K562 (cell line): ENCODE data around the gene SLC30A4.

Experiments
- CTCF ChIP-seq, 3 experiments: IDR thresholded peaks in 2 of 3; conservative IDR thresholded peaks in 1 of 3; 2 replicates each; pipeline ENCODE4 v1.5.1; 2011 to 2012; ENCODE audit warnings: low read length in 3 of 3, mild to moderate bottlenecking in 3 of 3, control low read depth in 2 of 3, improper control_type of control experiment in 1 of 3, inconsistent platforms in 1 of 3, low read depth in 1 of 3, mixed read lengths in 1 of 3, moderate library complexity in 1 of 3; ENCODE audit not compliant: insufficient read depth in 2 of 3
- HNRNPLL ChIP-seq: fragments of 200-400 bp; formaldehyde crosslinking; IDR thresholded peaks from 2 replicates; pipeline ENCODE4 v1.6.1; 2017; ENCODE audit warnings: low read length, low read depth, mild to moderate bottlenecking; ENCODE audit not compliant: poor library complexity, severe bottlenecking
- POLR2A ChIP-seq: fragments of 450-650 bp; conservative IDR thresholded peaks from 2 replicates; pipeline ENCODE4 v1.6.1; 2016
- POLR2AphosphoS2 ChIP-seq: IDR thresholded peaks from 2 replicates; pipeline ENCODE4 v1.6.1; 2012; ENCODE audit warnings: low read length, improper control_type of control experiment

GRCh38 chr15:45544266-45545023, 21.9 kb upstream of the SLC30A4 start:
- TF ChIP-seq CTCF (IDR thresholded peaks at IDR 0.05 in 2 of 3, conservative IDR thresholded peaks at IDR 0.05 in 1 of 3; ENCODE audit: insufficient read depth in 2 of 3, low read depth in 1 of 3, low read length in 3 of 3) (no peak), POLR2AphosphoS2 (no peak), HNRNPLL (no peak), POLR2A (no peak)
